ENCODE measurements around the gene NTM.

- TF ChIP-seq CTCF (IDR thresholded peaks at IDR 0.05) = no peak
- TF ChIP-seq ZFX (IDR thresholded peaks at IDR 0.05; ENCODE audit: borderline replicate concordance) = no peak
Measured at GRCh38 chr11:132254906-132255305, 884.5 kb downstream of the NTM start.
